Hematopoietic multipotent progenitor cell treated with erythropoietin and hydrocortisone succinate and interleukin-3 and kit ligand, for 8 days (in vitro differentiated cells): ENCODE measurements around the gene EMC9.
A peak's percentile ranks its signal among the peaks of the same experiment; 100 is the strongest.

Source experiments
- DNase-seq: peaks from one replicate; pipeline ENCODE4 v3.0.0-alpha.2; 2015

EMC9 gene

DNA sequence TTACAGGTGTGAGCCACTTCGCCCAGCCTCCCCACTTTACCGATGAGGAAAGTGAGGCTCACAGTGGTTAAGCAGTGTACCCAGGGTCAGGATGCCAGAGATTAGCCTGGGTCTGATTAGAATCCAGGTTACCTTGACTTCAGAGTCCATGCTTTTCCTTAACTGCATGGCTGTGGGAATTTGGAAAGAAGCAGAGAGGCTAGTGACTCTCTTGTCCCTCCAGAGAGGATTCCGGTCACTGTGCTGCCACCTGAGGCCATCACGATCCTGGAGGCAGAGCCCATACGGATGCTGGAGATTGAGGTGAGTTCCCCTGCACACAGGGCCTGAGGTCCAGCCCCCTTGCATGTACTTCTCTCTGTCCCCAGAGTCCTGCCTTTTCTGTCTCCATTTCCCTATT lies 35.2 kb upstream of the EMC9 start:
- DNase-seq: no peak

DNA sequence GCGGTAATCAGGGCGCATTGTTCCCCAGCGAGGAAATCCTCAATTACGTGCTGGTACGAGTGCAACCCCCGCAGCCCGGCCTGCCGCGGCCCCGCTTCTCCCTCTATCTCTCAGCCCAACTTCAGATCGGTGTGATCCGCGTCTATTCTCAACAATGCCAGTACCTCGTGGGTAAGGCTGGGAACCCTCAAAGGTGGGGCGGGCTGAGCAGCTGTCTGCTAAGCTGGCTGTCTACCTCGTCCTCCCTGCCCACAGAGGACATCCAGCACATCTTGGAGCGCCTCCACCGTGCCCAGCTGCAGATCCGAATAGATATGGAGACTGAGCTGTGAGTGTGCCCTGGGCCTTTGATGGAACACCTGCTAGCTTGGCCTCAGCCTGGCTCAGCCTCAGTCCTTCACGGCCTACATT lies 31.5 kb upstream of the EMC9 start:
- DNase-seq: no peak

DNA sequence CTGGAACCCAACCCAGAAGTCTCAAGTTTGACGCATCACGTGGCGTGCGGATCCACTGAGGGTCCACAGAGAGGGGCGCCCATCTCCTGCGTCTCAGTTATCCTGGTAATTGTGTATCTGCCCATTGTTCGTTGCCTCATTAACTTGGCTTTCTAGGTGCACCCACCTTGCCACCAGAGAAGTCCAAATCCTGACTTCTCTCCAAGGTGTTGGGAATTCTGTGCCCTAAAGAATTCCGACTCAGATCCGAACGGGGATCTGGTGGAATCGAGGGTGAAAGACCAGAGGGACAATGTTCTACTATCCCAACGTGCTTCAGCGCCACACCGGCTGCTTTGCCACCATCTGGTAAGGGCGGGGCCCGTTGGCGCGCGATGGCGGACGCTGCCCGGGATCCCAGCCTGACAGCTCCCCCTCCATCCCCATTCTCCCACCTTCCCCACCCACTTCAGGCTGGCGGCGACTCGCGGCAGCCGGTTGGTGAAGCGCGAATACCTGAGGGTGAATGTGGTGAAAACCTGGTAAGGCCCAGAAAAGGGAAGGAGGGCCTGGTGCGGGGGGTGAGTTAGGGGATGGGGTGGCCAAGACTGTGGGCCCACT lies 31.0 kb upstream of the EMC9 start:
- DNase-seq: peak; percentile 36

DNA sequence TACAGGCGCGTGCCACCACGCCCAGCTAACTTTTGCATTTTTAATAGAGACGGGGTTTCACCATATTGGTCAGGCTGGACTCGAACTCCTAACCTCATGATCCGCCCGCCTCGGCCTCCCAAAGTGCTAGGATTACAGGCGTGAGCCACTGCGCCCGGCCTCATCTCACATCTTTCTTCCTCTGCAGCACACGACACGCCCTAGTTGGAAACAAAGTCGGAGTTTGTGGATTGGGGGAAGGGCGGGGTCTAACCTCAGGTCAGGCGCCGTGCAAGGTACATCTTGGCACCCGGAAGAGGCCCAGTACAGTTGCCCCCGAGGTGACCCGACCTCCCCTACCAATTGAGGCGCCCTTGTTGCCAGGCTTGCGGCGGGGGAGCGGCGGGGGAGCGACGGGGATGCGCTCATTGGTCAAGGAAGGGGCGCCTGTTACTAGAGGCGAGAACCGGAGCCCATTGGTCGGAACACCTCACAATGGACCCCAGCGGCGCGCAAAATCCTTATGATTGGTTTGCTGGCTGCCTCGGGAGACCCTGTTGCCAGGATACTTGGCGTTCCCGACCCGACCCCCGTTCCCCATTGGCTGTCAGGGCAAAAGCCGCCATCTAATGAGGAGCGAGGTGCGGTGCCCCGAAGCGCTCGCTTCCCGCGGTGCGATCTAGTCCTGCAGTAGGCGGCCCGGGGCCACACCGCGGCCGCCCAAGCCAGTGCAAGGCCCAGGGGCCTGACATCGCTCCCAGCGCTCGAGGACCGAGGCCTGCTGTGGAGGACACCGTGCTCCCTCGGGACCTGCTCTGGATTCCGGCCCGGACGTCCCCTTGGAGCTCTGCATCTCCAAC lies 30.2 kb upstream of the EMC9 start, which contains the start of gene REC8:
TSS of gene REC8 (plus strand) at position 659 of the 839 bp plus-strand sequence. CDS start 473 bp downstream, outside the sequence.
- peak; percentile 97 for DNase-seq

DNA sequence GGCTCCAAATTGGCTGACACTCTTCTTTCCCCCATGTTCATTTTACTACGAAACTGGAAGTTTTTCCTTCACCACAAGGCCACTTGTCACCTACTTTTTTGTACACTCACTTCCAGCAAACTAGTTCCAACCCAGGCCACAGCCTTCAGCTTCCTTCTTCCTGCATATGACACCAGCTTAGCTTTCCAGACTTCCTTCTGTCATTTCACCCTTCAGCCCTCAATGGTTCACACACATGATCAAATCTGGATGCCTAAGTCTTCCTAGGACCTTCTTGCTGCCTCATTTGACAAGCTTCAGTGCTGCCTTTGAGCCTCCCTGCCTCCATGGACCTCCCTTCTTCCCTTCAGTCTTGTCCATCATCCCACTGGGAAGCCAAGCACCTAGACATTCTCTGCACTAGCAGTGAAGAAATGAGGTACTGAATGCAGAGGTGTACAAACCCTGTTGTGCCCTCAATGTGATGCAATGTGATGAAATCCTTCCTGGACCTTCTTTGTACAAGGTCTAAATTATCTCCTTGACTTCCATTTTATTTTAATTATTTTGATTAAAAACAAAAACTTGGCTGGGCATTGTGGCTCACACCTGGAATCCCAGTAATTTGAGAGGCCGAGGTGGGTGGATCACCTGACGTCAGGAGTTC lies 26.2 kb upstream of the EMC9 start:
- no peak for DNase-seq

DNA sequence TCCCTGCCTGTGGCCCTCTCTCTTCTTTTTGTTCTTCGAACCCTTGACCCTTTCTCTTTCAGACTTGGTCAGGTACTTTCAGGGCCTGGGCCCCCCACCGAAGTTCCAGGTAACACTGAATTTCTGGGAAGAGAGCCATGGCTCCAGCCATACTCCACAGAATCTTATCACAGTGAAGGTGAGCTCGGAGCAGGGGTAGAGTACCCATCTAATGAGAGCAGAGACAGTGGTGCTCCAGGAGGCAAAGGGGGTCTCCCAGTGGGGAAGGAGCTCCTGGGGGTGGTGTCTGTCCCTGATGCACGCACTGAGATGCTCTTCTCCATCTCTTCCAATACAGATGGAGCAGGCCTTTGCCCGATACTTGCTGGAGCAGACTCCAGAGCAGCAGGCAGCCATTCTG lies 24.4 kb upstream of the EMC9 start:
- DNase-seq: no peak

DNA sequence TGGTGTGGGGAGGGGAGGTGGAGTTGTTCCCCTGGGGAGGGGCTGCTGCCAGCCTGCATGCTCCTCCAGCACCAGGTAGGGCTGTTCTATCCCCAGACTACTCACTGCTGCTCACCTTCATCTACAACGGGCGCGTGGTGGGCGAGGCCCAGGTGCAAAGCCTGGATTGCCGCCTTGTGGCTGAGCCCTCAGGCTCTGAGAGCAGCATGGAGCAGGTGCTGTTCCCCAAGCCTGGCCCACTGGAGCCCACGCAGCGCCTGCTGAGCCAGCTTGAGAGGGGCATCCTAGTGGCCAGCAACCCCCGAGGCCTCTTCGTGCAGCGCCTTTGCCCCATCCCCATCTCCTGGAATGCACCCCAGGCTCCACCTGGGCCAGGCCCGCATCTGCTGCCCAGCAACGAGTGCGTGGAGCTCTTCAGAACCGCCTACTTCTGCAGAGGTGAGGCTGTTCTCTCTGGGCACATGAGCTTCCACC lies 23.2 kb upstream of the EMC9 start:
- no peak for DNase-seq

DNA sequence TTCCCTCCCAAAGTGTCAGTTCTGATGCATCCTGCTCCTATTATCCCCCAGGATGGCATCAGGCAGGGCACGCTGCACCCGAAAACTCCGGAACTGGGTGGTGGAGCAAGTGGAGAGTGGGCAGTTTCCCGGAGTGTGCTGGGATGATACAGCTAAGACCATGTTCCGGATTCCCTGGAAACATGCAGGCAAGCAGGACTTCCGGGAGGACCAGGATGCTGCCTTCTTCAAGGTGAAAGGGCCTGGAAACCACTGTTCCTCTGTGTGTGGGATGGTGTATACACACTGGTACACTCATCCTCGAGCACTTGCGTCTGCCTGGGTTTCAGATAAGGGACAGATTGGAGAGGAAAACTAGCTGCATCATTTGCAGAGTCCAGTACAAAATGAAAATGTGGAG lies 20.7 kb upstream of the EMC9 start:
- DNase-seq: no peak

DNA sequence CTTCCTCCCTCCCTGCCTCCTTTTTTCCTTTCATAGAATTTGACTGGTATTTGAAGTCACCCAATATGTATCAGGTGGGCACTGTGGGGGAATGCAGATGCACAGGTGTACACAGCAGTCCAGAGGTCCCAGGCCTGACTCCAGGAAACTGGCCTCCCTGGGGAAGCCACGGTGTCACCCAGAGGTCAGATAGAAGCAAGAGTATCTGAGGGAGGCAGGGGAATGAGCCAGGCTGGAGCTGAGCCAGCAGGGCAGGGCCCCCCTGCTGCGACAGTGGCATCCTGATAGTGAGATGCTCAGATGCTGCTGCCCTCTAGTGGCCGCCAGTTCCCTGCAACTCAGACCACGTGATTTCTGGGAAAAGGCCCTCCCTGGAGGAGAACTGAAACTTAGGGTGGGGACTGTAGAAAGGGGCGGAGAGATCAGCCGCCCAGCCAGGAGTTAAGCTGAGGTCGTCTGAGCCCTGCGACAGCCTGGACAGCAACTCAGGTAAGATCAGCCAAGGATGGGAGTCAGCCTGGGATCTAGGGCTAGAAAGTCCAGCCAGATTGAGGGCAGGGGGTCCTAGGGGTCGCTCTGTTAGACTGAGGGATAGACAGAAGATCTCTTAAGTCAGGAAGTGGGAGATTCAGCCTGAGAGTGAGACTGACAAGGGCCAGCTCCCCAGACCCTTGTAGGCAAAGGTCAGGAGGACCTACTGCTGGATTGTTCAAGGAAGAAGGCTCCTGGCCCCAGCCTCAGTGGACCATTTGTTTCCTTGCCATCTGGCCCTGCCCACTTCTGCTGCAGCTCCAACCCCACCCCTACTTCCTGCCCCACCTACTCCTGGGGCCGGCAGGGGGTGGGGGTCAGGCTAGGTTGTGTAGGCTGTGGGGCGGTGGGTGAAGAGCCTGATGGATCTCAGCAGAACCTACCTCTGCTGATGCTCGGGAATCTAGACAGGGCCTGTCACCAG lies 19.7 kb upstream of the EMC9 start, which contains the start of gene IRF9:
TSS of gene IRF9 (plus strand) at position 416 of the 955 bp plus-strand sequence. CDS start 880 bp downstream, outside the sequence.
- DNase-seq: peak; percentile 98

DNA sequence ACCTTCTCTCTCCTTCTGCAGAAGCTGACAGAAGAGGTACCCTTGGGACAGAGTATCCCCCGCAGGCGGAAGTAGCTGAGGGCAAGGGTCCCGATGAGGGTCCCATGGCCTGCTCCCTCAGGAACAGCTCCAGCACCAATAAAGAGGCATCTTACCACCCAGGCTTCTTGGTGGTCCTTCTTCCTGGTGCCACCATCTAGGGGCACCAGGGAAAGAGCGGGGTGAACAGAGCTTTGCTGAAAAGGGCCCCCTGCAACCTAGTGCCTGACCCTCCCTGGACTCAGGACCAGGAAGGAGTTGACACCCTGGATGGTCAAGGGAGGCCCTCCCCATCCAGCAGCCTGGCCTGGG lies 19.1 kb upstream of the EMC9 start:
- DNase-seq: no peak

DNA sequence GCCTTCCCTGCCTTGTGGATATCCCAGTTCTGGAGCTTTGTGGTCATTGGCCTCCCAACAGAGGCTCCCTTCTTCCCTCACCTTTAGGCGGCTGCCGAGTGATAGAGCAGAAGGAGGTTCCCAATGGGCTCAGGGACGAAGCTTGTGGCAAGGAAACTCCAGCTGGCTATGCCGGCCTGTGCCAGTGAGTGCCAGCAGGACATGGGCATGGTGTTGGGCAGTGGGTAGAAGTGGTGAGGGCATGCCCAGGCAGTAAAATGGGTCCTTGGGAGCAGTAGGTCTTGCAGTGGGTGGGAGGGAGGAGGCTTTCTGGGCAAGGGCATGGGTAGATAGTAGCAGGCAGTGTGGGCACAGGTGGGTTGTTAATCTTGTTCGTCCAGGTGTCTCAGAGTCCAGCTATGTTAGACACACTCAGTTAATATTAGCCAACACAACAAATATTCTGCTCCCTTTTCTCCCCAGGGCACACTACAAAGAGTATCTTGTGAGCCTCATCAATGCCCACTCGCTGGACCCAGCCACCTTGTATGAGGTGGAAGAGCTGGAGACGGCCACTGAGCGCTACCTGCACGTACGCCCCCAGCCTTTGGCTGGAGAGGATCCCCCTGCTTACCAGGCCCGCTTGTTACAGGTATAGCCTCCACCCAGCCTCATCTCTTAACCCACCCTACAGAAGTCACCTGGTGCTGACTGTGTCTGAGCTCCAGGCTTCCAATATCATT lies 18.5 kb upstream of the EMC9 start:
- no peak for DNase-seq

DNA sequence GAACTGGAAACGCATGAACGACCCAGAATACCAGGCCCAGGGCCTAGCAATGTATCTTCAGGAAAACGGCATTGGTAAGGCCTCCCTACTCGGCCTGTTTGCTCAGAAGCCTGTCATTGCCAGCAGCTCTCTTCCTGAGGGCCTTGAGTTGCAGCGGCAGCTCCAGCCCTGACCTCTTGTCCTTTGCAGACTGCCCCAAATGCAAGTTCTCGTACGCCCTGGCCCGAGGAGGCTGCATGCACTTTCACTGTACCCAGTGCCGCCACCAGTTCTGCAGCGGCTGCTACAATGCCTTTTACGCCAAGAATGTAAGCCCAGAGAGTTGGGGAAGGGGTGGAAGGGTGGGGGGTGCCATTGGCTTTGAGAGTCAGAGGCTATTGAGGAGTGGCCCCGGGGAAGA lies 15.9 kb upstream of the EMC9 start:
- no peak for DNase-seq

DNA sequence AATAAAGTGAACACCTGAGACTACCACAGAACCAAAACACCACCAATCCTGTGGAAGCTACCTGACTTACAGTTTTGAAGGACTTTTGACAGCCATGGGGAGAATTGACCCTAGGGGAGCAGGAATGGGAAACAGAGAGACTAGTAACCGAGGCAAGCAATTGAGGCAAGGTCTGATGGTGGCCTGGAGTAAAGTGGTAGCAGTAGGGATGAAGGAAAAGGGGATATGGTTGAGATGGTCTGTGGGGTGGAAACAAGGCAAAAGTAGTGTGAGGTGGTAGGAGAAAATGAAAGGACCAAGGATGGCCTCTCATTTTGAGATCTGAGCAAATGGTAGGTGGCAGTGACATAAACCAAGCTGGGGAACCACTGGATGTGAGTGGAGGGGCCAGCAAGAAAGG lies 15.4 kb upstream of the EMC9 start:
- DNase-seq: no peak

DNA sequence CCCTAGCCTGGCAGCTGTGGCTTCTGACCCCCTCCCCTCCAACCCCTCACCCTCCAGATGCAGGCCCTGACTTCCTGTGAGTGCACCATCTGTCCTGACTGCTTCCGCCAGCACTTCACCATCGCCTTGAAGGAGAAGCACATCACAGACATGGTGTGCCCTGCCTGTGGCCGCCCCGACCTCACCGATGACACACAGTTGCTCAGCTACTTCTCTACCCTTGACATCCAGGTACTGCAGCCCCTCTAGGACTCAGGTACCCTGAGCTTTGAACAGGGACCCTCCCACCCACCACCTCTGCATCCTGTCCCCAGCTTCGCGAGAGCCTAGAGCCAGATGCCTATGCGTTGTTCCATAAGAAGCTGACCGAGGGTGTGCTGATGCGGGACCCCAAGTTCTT lies 13.7 kb upstream of the EMC9 start:
- DNase-seq: no peak

DNA sequence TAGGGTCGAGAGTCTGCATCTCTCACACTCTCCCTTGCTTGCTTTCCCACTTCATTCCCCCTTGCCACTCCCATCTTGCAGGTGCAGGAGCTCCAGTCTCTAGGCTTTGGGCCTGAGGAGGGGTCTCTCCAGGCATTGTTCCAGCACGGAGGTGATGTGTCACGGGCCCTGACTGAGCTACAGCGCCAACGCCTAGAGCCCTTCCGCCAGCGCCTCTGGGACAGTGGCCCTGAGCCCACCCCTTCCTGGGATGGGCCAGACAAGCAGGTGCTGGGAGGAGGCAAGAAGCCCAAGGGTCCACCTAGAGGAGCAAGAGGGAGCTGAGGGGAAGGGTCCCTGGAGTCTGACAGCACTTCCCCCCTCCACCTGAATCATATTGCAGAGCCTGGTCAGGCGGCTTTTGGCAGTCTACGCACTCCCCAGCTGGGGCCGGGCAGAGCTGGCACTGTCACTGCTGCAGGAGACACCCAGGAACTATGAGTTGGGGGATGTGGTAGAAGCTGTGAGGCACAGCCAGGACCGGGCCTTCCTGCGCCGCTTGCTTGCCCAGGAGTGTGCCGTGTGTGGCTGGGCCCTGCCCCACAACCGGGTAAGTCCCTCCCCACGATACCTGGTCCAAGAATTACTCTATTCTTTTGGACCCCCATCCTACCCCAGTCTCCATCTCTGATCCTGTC lies 10.2 kb upstream of the EMC9 start:
- DNase-seq: no peak

DNA sequence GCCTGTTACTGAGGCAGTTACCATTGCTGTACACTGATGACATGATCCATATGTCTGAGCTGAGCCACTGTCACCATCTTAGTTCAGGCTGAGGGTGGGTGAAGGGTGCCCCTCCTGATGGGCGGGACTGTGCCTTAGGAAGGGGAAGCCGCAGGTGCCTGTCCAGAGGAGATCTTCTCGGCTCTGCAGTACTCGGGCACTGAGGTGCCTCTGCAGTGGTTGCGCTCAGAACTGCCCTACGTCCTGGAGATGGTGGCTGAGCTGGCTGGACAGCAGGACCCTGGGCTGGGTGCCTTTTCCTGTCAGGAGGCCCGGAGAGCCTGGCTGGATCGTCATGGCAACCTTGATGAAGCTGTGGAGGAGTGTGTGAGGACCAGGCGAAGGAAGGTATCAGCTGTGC lies 9.6 kb upstream of the EMC9 start:
- no peak for DNase-seq

DNA sequence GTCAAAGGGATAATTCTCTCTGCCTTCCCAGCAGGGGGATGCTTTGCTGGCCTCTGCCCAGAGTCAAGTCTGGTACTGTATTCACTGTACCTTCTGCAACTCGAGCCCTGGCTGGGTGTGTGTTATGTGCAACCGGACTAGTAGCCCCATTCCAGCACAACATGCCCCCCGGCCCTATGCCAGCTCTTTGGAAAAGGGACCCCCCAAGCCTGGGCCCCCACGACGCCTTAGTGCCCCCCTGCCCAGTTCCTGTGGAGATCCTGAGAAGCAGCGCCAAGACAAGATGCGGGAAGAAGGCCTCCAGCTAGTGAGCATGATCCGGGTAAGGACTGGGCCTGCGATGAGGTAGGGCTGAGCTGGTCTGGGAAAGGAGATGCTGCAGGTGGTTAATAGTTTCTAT lies 9.2 kb upstream of the EMC9 start:
- no peak for DNase-seq

DNA sequence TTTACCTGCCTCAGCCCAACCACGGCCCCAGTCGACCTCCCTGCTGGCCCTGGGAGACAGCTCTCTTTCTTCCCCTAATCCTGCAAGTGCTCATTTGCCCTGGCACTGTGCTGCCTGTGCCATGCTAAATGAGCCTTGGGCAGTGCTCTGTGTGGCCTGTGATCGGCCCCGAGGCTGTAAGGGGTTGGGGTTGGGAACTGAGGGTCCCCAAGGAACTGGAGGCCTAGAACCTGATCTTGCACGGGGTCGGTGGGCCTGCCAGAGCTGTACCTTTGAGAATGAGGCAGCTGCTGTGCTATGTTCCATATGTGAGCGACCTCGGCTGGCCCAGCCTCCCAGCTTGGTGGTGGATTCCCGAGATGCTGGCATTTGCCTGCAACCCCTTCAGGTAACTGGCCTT lies 8.7 kb upstream of the EMC9 start:
- DNase-seq: no peak

DNA sequence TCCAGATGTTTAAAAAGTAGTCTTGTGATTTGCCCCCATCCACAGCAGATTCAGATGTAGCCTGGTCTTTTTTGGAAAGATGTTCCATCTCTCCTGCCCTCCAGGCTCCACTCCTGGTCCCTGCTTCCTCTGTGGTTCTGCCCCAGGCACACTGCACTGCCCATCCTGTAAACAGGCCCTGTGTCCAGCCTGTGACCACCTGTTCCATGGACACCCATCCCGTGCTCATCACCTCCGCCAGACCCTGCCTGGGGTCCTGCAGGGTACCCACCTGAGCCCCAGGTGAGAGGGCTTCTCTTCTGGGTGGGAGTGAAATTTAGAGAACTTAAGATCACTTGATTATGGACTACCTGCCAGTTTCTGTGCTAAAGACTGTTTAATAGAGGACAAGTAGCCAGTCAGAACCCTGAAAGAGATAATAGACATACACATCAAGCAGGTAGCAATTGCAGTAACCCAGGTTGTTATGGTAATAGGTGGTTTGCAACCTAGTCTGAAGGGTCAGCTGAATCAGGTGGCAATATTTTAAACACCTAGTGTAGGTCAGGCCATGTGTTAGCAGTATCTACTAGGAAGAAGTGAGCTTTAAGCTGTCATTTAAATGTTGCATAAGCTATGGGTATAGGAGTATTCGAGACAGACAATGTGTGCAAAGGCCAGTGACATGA lies 8.0 kb upstream of the EMC9 start:
- no peak for DNase-seq

DNA sequence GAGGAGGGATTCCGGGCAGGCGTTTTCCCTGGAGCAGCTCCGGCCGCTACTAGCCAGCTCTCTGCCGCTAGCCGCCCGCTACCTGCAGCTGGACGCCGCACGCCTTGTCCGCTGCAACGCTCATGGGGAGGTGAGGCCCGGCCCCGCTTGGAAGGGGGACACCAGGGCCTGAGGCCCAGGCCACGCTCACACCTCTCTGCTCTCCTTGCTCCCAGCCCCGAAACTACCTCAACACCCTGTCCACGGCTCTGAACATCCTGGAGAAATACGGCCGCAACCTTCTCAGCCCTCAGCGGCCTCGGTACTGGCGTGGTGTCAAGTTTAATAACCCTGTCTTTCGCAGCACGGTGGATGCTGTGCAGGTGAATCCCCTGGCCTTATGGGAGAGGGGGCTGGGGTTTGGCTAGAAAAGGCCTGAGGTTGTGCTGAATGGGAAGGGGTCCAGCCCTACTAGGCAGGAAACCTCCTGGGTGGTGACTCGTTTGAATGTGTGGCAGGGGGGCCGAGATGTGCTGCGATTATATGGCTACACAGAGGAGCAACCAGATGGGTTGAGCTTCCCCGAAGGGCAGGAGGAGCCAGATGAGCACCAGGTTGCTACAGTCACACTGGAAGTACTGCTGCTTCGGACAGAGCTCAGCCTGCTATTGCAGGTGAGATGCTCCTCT lies 6.5 kb upstream of the EMC9 start:
- DNase-seq: no peak
